NCI-H345 (cell line): ENCODE measurements around the gene CHL1.

Source experiments
- DNase-seq: peaks from one replicate; lab custom pipeline; 2025; lab: John Stamatoyannopoulos, UW

Gene CHL1

GRCh38 chr3:196311-197148 is at the start of gene CHL1:
Gene CHL1, plus strand, starts transcription at chr3:196763. Its CDS starts 123,014 bp downstream, at chr3:319777.
- peak; percentile 60 for DNase-seq

- DNase-seq, result no peak
Measured at GRCh38 chr3:151614-152189, 44.9 kb upstream of the CHL1 start.

- no peak for DNase-seq
Measured at GRCh38 chr3:159974-160373, 36.6 kb upstream of the CHL1 start.

- no peak for DNase-seq
Measured at GRCh38 chr3:166071-166470, 30.5 kb upstream of the CHL1 start.

GRCh38 chr3:166799-167198 is 29.8 kb upstream of the CHL1 start:
- no peak for DNase-seq

- no peak for DNase-seq
Measured at GRCh38 chr3:173886-174285, 22.7 kb upstream of the CHL1 start.

GRCh38 chr3:184976-185375 is 11.6 kb upstream of the CHL1 start:
- no peak for DNase-seq

- DNase-seq, result no peak
Measured at GRCh38 chr3:192215-192929, 4.2 kb upstream of the CHL1 start.

GRCh38 chr3:194001-194400 is 2.6 kb upstream of the CHL1 start:
- no peak for DNase-seq

GRCh38 chr3:194421-194820 is 2.1 kb upstream of the CHL1 start:
- no peak for DNase-seq

GRCh38 chr3:195666-196065 is 897 bp upstream of the CHL1 start:
- DNase-seq, result peak; percentile 12

GRCh38 chr3:197149-197827 is 725 bp downstream of the CHL1 start:
- DNase-seq, result peak; percentile 47

GRCh38 chr3:197828-198491 is 1.4 kb downstream of the CHL1 start:
- peak; percentile 44 for DNase-seq

- no peak for DNase-seq
Measured at GRCh38 chr3:199835-200234, 3.3 kb downstream of the CHL1 start.

- DNase-seq, result no peak
Measured at GRCh38 chr3:200758-201325, 4.3 kb downstream of the CHL1 start.

- no peak for DNase-seq
Measured at GRCh38 chr3:204102-204501, 7.5 kb downstream of the CHL1 start.

GRCh38 chr3:207973-208372 is 11.4 kb downstream of the CHL1 start:
- DNase-seq, result no peak

GRCh38 chr3:210669-211068 is 14.1 kb downstream of the CHL1 start:
- DNase-seq, result no peak

- DNase-seq, result no peak
Measured at GRCh38 chr3:212432-212831, 15.9 kb downstream of the CHL1 start.

- DNase-seq, result no peak
Measured at GRCh38 chr3:217099-217813, 20.7 kb downstream of the CHL1 start.

- DNase-seq, result no peak
Measured at GRCh38 chr3:217948-218347, 21.4 kb downstream of the CHL1 start.
